Right renal cortex interstitium (tissue), 3 donors: ENCODE data around the gene NRDC. TPM values are rescaled to one million over a fixed set of nuclear protein-coding genes. Genes with fewer than 3 reads are reported as not detected.

ENCODE experiments used
- DNase-seq, 3 donors: peaks; one replicate each; pipeline ENCODE4 v3.0.0-alpha.2; 2013; ENCODE audit warnings: low read depth in 3 of 3, low spot score in 2 of 3
- polyA plus RNA-seq, 3 donors: library from polyadenylated mRNA; unstranded; fragments of 120-200 nt; gene quantifications; one replicate each; pipeline ENCODE4 v1.2.1, GENCODE V29; 2013; ENCODE audit not compliant: insufficient read length in 3 of 3

Gene NRDC, protein sequence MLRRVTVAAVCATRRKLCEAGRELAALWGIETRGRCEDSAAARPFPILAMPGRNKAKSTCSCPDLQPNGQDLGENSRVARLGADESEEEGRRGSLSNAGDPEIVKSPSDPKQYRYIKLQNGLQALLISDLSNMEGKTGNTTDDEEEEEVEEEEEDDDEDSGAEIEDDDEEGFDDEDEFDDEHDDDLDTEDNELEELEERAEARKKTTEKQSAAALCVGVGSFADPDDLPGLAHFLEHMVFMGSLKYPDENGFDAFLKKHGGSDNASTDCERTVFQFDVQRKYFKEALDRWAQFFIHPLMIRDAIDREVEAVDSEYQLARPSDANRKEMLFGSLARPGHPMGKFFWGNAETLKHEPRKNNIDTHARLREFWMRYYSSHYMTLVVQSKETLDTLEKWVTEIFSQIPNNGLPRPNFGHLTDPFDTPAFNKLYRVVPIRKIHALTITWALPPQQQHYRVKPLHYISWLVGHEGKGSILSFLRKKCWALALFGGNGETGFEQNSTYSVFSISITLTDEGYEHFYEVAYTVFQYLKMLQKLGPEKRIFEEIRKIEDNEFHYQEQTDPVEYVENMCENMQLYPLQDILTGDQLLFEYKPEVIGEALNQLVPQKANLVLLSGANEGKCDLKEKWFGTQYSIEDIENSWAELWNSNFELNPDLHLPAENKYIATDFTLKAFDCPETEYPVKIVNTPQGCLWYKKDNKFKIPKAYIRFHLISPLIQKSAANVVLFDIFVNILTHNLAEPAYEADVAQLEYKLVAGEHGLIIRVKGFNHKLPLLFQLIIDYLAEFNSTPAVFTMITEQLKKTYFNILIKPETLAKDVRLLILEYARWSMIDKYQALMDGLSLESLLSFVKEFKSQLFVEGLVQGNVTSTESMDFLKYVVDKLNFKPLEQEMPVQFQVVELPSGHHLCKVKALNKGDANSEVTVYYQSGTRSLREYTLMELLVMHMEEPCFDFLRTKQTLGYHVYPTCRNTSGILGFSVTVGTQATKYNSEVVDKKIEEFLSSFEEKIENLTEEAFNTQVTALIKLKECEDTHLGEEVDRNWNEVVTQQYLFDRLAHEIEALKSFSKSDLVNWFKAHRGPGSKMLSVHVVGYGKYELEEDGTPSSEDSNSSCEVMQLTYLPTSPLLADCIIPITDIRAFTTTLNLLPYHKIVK
- 100 to 1,000 TPM; 130 to 133 (median 130) TPM for polyA plus RNA-seq

DNA sequence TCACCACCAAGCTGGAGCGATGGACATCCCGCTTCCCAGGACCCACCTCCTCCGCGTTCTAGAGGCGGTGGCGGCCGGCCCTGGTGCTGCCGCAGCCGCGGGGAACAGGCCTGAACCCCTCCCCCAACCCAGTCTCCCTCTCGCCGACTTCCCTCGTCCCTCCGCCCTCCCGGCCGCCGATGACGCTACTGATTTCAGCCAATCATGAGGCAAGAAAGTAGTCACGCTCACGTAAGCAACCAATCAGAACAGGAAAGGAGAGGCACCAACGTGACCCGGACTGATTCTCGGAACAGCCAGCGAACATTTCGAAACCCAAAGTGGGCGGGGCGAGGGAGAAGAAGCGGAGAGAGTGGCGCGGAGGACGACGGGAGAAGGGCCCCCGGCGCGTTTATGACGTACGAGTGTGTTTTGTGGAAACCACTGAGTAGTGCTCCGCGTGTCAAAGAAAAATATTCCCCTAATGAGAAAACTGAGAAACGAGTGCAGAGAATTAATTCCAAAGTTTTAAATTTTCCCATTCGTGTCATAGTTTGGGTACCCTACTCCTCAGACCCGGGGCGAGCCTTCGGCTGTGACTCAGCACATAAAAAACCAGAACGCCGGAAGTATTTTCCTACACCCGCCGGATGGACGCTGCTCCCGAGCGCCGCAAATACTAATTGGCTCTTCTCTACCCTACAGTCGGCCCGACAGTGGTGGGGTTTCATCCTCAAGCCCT is at the start of gene NRDC:
NRDC (minus strand) TSS at position 112 of the 721 bp plus-strand sequence. CDS start 112 bp downstream, outside the sequence.
- peak; percentile 99 to 100 (median 100) for DNase-seq

DNA sequence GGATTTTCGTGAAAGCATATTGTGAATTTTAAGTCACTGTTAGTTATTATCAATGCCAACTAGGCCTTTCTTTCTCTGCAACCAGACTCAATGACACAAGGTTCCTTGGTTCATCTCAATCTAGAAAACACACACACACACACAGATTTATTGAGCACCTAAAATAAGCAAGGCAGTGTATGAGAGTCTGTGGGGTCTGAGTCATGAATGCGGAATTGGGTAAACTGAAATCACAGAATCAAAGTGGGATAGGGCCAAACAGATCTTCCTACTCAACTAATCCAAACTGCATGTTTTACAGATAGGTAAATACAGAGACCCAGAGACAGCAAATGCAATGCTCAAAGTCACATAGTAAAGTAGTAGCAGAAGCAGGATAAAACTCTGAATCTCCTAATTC is 48.5 kb upstream of the NRDC start:
- DNase-seq = no peak

DNA sequence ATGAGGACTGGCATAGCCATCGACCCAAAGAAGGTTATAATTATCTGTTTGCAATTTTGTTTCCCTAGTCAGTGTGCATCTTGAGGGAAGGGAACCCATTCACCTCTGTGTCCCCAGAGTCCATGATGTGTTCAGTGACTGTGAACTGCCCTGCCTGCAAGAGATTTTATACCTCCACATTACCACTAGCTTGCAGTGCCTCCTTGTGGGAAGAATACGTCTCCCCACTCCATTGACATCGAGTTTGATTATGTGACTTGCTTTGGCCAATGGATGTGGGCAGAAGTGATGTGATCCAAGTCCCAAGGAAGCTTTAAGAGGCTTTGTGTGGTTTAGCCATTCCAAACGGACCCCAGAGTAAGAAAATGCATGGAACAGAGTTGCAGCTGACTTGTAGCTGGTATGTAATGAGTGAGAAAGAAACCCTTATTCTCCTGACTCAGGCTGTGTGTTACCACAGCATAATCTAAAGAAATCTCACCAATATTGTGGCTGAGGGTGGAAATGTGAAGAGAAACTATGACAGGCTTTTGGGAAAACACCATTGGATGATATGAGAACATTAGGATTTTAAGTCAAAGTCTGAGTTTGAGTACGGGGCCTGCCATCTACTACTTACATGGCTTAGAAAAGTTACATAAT is 47.8 kb upstream of the NRDC start:
- DNase-seq = no peak

DNA sequence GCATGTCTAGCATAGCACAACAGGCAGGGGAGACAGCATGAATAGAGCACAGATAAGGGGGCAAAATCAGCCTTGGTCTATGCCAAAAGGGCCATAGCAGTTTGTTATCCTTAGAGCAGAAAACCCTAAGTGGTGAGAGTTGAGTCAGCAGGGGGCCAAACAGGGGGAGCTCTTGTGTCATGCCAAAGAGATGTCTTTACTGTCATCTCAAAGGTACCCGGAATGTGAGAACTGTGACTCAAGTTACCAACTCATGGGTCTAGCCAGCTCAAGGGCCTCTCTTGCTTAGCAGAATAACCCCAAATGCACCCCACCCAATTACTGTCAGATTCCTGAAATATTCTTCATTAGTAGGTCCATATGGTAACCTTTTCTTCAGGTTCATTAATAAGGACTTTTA is 45.9 kb upstream of the NRDC start:
- no peak for DNase-seq

DNA sequence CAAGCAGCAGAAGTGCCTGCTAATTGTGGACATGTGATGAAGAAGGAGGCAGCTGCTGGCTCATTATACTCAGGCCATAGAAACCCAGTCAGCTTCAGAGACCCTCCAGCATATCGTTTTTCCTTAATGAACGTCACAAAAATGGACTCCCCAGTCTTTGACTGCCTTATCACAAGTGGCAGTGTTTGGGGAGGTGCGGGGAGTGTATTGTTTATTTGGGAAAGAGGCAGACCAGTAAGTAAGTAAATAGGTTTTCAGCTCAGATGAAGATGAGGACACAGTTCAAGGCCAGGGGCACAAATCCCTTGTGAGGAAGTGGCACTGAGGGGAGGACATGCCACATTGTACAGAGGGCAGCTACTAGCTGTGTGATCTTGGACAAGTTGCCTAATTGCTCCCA is 43.5 kb upstream of the NRDC start:
- DNase-seq = no peak

DNA sequence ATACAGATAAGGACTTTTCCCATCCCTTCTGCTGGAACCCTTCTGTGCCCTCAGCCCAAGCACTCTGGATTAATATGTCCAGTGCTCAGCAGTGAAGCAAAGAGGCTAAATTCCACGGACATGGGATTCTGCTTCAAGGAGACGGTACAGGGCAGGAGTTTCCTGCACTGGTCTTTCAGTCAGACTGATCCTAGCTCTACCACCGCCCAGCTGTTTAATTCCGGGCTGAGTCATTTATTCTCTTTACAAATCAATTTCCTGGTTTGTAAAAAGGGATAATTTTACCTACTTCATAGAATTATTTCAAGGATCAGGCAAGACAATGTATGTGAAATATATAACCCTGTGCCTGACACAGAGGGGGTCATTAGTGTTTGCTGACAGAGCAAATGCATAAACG is 41.6 kb upstream of the NRDC start:
- DNase-seq = no peak

DNA sequence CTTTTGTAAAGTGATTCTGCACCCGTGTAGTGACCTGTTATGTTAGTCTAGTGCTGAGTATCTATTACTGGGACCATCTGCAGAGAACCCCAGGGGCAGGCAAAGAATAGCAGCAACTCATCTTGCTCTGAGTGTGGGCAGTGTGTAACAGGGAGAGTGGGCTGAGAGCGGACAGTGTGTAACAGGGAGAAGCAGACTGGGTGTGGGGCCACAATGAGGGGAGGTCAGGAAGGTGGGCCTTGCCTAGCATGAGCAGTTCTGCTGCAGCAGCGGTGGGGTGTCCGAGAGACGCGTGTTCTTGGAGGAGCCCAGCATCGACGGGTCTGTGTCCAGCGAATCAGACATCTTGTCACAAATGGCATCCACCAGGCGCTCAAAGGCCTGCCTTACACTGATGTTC is 41.2 kb upstream of the NRDC start:
- no peak for DNase-seq

DNA sequence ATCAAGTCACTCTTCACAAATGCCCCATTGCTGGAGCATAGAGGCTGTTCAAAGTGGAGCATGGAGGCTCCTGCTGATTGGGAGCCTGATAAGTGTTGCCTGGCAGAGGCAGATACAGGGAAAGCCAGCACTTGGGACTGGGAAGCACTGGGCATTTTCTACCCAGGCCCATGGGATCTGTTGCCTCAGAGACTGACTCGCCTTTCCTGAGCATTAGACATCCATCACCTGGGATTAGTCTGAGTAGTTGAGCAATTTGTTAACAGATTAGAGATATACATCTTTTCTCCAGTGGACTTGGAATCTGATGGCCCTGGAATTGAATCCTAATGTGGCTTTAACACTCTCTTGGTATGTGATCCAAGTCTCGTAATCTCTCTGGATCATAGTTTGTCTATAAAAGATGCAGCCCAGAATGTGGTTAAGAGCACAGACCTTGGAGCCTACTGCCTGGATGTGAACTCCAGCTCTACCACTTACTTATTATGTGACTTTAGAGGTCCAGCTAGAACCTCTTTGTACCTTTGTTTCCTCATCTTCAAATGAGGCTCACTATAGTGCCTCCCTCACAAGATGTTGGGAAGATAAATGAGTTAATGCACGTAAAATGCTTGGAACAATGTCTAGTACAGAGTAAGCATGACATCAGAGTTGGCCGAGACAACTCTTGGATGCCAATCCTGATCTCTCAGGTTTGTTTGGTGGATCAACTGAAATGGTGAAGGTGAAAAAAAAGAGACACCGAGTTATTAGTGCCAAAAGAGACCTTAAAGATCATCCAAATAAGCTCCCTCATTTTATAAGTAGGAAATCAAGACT is 38.3 kb upstream of the NRDC start:
- DNase-seq = no peak

DNA sequence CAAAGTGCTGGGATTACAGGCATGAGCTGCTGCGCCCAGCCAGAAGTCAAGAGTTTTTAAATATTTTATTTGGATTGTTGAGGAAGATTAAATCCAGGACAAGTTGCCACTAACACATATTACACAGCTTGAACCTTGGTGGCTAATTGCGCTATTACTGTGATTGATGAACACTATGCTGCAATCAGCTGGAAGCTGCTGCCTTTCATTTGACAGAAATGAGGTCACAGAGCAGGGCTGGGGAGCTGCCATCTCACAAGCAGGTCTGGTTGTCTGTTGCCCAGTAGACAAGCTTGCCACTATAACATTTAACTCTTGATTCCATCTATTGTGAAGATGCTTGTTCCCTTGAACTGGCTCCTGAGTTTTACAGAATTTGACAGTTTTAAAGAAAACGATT is 37.4 kb upstream of the NRDC start:
- no peak for DNase-seq

DNA sequence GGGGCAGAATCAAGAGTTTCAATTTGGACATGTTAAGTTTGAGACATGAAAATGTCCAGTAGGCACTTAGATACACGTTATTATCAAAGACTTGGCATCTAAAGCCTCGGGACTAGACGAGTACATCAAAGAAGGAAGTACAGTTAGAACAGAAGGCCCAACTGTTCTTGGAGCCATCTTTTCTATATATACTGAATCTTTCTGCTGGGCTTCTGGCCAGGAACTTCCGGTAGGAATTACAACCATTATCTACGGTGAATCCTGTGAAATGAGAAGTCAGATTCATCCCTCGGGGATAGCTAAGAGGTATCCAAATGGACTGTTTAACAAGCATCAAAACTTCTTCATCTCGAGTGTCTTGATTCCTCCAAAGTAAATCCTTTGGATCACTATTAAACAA is 34.4 kb upstream of the NRDC start:
- DNase-seq = no peak

DNA sequence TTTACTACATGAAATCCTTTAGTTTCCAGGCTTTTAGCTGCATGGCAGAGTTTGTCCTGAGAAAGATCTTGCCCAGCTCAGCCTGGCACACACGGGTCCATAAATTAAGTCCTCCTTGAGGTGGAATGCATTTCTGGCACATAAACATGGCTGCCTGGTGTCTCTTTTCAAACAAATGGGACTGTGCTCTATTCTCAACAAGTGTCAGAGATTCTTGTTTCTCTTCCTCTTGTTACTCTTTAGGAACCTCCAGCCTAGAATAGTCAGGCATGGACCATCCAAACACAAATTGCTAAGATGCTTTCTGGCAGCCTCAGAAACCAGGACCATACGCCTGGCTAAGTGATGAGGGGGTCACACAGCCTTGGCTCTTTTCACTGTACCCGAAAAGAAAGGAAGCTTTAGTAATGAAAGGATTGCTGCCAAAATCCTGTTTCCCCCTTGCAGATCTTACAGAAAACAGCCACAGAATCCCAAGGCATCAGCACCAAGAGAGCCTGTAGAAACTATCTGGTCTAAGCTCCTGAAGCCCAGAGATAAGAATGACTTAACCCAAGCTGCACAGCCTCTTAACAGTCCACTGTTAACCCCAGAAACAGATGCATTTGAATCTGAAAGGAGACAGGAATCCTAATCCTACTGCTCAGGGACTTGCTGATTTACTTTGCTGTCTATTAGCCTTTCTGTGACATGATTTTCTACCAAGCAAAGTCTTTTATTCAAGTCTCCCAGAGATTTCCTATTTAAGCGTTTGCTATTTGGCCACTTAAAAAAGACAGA is 31.9 kb upstream of the NRDC start:
- DNase-seq = no peak

DNA sequence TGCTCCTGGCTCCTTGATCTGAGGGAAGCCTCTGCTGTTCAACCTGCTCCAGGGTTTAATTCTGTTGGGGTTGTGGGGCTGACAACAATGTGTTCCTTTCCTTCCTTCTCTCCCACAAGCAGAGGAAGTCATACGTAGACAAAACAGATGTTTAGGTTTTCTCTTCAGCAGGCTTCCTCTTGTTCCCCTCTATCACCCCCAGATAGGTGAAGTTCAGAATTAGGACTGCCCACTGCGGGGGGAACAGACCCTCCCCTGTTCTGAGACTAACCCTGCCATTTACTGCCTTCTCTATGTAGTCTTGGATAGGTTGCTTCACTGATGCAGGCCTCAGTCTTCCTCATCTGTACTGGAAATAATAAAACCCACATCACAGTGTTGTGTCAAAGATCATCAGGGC is 30.0 kb upstream of the NRDC start:
- DNase-seq = no peak

DNA sequence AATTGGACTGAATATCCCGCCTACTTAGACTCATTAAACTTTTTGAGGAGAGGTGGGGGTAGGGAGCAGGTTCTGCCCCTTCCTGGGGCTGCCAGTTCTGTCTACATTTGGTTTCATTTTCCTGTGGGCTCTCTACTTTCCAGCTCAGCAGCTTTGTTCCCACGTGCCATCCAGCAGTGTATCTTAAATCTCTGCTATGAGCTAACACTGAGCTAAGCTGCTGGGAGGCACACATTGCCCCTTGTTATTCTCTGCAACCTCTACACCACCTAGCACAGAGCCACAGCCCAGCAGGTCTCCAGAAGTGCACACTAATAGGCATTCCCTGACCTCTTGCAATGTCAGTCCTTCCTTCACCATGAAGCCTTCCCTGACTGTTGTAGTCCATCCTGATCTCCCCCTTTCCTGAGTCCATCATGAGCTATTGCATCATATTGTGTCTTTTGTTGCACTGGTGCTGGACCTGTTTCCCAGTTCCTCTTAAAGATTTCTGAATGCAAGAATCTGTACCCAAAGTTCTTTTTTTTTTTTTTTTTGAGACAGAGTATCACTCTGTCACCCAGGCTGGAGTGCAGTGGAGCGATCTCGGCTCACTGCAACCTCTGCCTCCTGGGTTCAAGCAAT is 28.7 kb upstream of the NRDC start:
- no peak for DNase-seq

DNA sequence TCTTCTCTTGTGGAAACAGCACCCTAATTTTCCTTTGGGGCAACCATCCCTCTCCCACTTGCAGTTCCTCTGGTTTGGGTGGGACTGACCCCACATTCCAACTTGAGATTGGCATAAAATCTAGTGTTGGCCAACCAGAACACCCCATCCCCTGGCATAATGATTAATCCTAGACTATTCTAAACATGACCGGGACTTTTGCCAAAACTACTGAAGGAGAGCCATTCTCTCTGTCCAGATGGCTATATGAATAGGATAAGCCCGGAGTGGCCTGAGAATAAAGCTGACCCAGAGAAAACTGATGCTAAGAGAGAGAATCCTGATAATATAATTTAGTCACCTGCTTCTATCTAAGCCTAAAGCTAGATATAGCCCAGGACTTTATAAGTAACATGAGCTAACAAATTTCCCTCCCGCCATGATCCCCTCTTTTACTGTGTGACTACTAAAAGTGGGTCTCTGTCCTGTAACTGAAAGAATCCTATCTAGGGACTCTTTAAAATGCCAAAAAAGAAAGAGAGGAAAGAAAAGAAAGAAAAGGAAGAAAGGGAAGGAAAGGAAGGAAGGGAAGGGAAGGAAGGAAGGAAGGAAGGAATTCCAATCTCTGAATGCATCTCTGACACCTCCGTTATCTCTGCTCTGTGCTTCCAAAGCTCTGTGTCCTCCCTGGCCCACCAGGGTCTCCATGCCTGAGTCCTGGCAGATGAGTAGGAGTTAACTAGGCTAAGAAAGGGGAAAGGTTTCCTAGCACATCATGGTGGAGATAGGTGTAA is 28.0 kb upstream of the NRDC start:
- DNase-seq = no peak

DNA sequence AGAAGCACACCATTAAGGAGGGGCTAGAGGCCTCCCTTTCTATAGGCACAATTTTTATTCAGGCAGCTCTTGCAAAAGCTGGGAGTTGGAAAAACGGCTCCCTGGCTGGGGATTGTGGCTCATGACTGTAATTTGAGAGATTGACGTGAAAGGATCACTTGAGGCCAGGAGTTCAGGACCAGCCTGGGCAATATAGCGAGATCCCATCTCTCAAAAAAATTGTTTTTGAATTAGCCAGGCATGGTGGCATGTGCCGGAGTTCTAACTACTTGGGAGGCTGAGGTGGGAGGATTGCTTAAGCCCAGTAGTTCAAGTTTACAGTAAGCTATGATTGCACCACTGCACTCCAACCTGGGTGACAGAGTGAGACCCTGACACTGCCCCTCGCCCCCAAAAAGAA is 23.9 kb upstream of the NRDC start:
- DNase-seq = no peak

DNA sequence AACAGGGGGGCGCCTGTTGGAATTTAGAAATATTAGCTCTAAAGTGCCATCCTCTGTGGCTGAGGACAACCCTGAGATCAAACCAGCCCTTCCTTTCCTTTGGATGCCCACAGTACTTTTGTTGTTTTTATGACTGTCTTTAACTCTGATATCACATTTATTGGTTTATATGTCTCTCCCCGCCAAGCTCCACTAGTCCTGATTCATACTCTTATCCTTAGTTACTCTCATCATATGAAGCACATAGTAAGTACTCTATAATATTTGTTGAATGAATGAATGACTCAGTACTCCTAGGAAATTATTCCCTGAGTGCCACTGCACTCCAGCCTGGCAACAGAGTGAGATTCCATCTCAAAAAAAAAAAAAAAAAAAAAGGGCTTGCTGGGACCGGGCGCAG is 22.6 kb upstream of the NRDC start:
- no peak for DNase-seq

DNA sequence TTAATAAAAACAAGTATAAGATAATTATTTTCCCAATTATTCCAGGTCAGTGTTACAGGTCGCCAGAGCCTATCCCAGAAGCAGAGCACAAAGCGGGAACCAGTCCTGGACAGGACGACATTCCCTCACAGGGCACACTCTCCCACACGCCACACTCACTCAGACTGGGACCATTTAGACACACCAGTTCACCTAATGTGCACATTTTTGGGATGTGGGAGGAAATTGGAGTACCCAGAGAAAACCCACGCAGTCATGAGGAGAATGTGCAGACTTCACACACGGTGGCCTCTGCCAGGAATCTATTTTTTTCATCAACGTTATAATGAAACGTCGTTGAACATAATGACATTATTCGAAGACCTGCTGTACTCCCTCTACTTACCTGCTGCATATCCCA is 20.5 kb upstream of the NRDC start:
- DNase-seq = no peak
